Testis (tissue), 2 donors: ENCODE measurements around the gene BMPR1A.

ENCODE experiments used
- POLR2A ChIP-seq: fragments of 450-650 bp; IDR thresholded peaks from one replicate; pipeline ENCODE4 v1.6.1; 2017; ENCODE audit warnings: antibody characterized with exemption, mild to moderate bottlenecking, moderate library complexity
- TF ChIP-seq, protein P1 (sequence below), 3 experiments: fragments of 450-650 bp in 2 of 3; fragments of 200-600 bp in 1 of 3; sonication (generic) in 1 of 3; IDR thresholded peaks; one replicate each; pipeline ENCODE4 v1.5.1; 2016 to 2019; ENCODE audit warnings: antibody characterized with exemption in 3 of 3, mild to moderate bottlenecking in 2 of 3, moderate library complexity in 1 of 3

DNA sequence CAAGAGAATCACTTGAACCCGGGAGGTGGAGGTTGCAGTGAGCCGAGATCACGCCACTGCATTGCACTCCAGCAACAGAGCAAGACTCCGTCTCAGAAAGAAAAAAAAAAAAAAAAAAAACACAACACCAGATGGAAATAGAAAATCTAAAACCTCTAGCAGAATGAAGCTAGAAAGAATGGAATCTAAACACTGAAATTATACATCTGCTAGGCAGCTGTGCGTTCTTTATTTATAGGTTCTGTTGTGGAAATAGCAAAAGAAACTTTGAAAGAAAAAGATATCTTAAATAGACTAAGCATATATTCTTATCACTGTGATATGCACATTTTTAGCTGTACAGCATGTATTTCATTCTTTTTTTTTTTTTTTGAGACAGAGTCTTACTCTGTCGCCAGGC, 17.1 kb downstream of the BMPR1A start:
- TF ChIP-seq, protein P1, sequence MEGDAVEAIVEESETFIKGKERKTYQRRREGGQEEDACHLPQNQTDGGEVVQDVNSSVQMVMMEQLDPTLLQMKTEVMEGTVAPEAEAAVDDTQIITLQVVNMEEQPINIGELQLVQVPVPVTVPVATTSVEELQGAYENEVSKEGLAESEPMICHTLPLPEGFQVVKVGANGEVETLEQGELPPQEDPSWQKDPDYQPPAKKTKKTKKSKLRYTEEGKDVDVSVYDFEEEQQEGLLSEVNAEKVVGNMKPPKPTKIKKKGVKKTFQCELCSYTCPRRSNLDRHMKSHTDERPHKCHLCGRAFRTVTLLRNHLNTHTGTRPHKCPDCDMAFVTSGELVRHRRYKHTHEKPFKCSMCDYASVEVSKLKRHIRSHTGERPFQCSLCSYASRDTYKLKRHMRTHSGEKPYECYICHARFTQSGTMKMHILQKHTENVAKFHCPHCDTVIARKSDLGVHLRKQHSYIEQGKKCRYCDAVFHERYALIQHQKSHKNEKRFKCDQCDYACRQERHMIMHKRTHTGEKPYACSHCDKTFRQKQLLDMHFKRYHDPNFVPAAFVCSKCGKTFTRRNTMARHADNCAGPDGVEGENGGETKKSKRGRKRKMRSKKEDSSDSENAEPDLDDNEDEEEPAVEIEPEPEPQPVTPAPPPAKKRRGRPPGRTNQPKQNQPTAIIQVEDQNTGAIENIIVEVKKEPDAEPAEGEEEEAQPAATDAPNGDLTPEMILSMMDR (IDR thresholded peaks at IDR 0.05) = no peak
- no peak for TF ChIP-seq POLR2A
